Caco-2 (cell line): ENCODE results near the gene ERBB4. TPM values are rescaled to one million over a fixed set of nuclear protein-coding genes. Genes with fewer than 3 reads are reported as not detected.

Experiments used
- BruUV-seq: library from RNA; stranded (reverse); fragments of 400-500 nt; replicated peaks from 2 replicates; lab custom pipeline; 2021; lab: Mats Ljungman, UMichigan
- CTCF ChIA-PET: fragments of 300-600 bp; sonication (Branson Sonifier 250); formaldehyde crosslinking; loops from one replicate; lab custom pipeline; 2022; ENCODE audit warnings: antibody characterized with exemption; lab: Charles Lee
- POLR2A ChIA-PET: fragments of 300-600 bp; sonication (Branson Sonifier 250); formaldehyde crosslinking; loops from one replicate; lab custom pipeline; 2022; ENCODE audit warnings: antibody characterized with exemption; lab: Charles Lee
- DNase-seq, 2 experiments: peaks; one replicate each; pipeline versions ENCODE4 v3.0.0 to v3.0.0-alpha.2; 2020 to 2022
- H3K27me3 ChIP-seq: replicated peaks from 2 replicates; pipeline ENCODE4 v1.6.0; 2011; ENCODE audit warnings: low read length; ENCODE audit not compliant: control insufficient read depth, insufficient read depth
- H3K36me3 ChIP-seq: 2 replicates; pipeline ENCODE4 v1.5.1; 2011; ENCODE audit warnings: low read length; ENCODE audit not compliant: control insufficient read depth, insufficient read depth
- H3K4me1 ChIP-seq: fragments of 250-450 bp; sonication (Bioruptor Pico); 2 replicates; pipeline ENCODE4 v1.5.1; 2020; ENCODE audit warnings: mild to moderate bottlenecking
- H3K4me3 ChIP-seq: 2 replicates; pipeline ENCODE4 v1.5.1; 2011; ENCODE audit warnings: low read depth, mild to moderate bottlenecking, control low read depth, low read length
- H3K9me3 ChIP-seq: fragments of 250-450 bp; sonication (Bioruptor Pico); 2 replicates; pipeline ENCODE4 v1.5.1; 2020; ENCODE audit warnings: mild to moderate bottlenecking, moderate library complexity
- H3K27ac Mint-ChIP-seq: one replicate; pipeline ENCODE4 v1.8.0; 2022; ENCODE audit warnings: mixed read lengths; ENCODE audit not compliant: unreplicated experiment
- H3K27me3 Mint-ChIP-seq: one replicate; pipeline ENCODE4 v1.8.0; 2022; ENCODE audit warnings: mixed read lengths; ENCODE audit not compliant: insufficient read depth, unreplicated experiment
- H3K36me3 Mint-ChIP-seq: one replicate; pipeline ENCODE4 v1.8.0; 2022; ENCODE audit warnings: mild to moderate bottlenecking, mixed read lengths; ENCODE audit not compliant: insufficient read depth, unreplicated experiment
- H3K4me1 Mint-ChIP-seq: one replicate; pipeline ENCODE4 v1.8.0; 2022; ENCODE audit warnings: low read depth, mixed read lengths; ENCODE audit not compliant: unreplicated experiment
- H3K4me3 Mint-ChIP-seq: one replicate; pipeline ENCODE4 v1.8.0; 2022; ENCODE audit warnings: mild to moderate bottlenecking, moderate library complexity, mixed read lengths; ENCODE audit not compliant: unreplicated experiment
- H3K9me3 Mint-ChIP-seq: one replicate; pipeline ENCODE4 v1.8.0; 2022; ENCODE audit warnings: mixed read lengths; ENCODE audit not compliant: unreplicated experiment
- CTCF ChIP-seq, 2 experiments: fragments of 200-600 bp in 1 of 2; IDR thresholded peaks; 1 replicate in 1 of 2; 2 replicates in 1 of 2; pipeline versions ENCODE4 v1.5.1 to v1.8.0; 2011 to 2022; ENCODE audit warnings: antibody characterized with exemption in 1 of 2, control low read depth in 1 of 2, inconsistent platforms in 1 of 2, low read depth in 1 of 2, low read length in 1 of 2, mild to moderate bottlenecking in 1 of 2, moderate library complexity in 1 of 2; ENCODE audit not compliant: insufficient read depth in 1 of 2, severe bottlenecking in 1 of 2, unreplicated experiment in 1 of 2
- intact Hi-C: fragments of 100-400 bp; cut with micrococcal nuclease; formaldehyde crosslinking; loops from one replicate; pipeline ENCODE4 v1.10.0; 2022; ENCODE audit not compliant: unreplicated experiment
- total RNA-seq: library from RNA; stranded (reverse); gene quantifications from 2 replicates; pipeline ENCODE4 v1.2.3, GENCODE V29; 2022

ERBB4 gene
- total RNA-seq, 1 experiment from 2014 or later, result not detected

GRCh38 chr2:212414767-212415211 is 123.8 kb downstream of the ERBB4 start:
- BruUV-seq, result no TSS peak
- Histone ChIP-seq H3K36me3 (no peaks in the 10 kb centered on the region), H3K4me1 (no peaks in the 10 kb centered on the region), H3K27me3 (no peaks in the 10 kb centered on the region), H3K9me3 (no peaks in the 10 kb centered on the region), H3K4me3 (no peak overlapping the region)
- H3K4me3 Mint-ChIP-seq, result no peak overlapping the region
- ChIA-PET POLR2A (no interaction called here), CTCF (no interaction called here)
- H3K36me3 Mint-ChIP-seq, result no peaks in the 10 kb centered on the region
- no peaks in the 10 kb centered on the region for H3K9me3 Mint-ChIP-seq
- intact Hi-C loops, result no loop called here
- H3K4me1 Mint-ChIP-seq, result no peaks in the 10 kb centered on the region
- no peaks in the 10 kb centered on the region for H3K27me3 Mint-ChIP-seq
- H3K27ac Mint-ChIP-seq, result no peak overlapping the region
- TF ChIP-seq CTCF (IDR thresholded peaks at IDR 0.05; ENCODE audit: insufficient read depth in 1 of 2, low read depth in 1 of 2, low read length in 1 of 2, severe bottlenecking in 1 of 2, unreplicated experiment in 1 of 2), result no peak
- DNase-seq, result no peak

GRCh38 chr2:212409560-212409959 is 129.0 kb downstream of the ERBB4 start:
- CTCF ChIA-PET, result interaction anchor here (1.0 kb wide), 1 partner anchor 158 kb away, joined by 3 read pairs; no protein-coding TSS in a partner anchor
- Mint-ChIP-seq H3K9me3 (no peaks in the 10 kb centered on the region), H3K27ac (no peak overlapping the region), H3K4me3 (no peak overlapping the region), H3K27me3 (no peaks in the 10 kb centered on the region), H3K4me1 (no peaks in the 10 kb centered on the region), H3K36me3 (no peaks in the 10 kb centered on the region)
- Histone ChIP-seq H3K9me3 (no peaks in the 10 kb centered on the region), H3K27me3 (no peaks in the 10 kb centered on the region), H3K36me3 (no peaks in the 10 kb centered on the region), H3K4me3 (no peak overlapping the region), H3K4me1 (no peaks in the 10 kb centered on the region)
- POLR2A ChIA-PET, result no interaction called here
- intact Hi-C loops, result loop anchor here (10.0 kb wide), 1 partner anchor 115 kb away; no protein-coding TSS in a partner anchor
- BruUV-seq, result no TSS peak
- no peak for DNase-seq
- no peak for TF ChIP-seq CTCF (IDR thresholded peaks at IDR 0.05; ENCODE audit: insufficient read depth in 1 of 2, low read depth in 1 of 2, low read length in 1 of 2, severe bottlenecking in 1 of 2, unreplicated experiment in 1 of 2)

DNA sequence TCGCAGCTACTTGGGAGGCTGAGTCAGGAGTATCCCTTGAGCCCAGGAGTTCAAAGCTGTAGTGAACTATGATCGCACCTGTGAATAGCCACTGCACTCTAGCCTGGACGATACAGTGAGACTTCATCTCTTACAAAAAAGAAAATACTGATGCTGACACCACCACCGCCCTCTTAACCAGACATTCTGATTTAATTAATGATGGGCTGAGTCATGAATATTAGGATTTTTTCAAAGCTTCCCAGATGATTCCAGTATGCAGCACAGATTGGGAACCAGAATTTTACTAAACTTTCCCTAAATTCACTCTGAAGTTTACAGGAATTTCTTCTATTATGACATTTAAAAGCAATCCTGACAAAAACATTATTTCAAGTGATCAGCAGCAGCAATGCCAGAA is 130.1 kb downstream of the ERBB4 start:
- DNase-seq, result no peak
- ChIA-PET POLR2A (no interaction called here), CTCF (interaction anchor here (1.0 kb wide), 1 partner anchor 159 kb away, joined by 3 read pairs; no protein-coding TSS in a partner anchor)
- no peaks in the 10 kb centered on the region for H3K4me1 Mint-ChIP-seq
- H3K27ac Mint-ChIP-seq, result no peak overlapping the region
- Histone ChIP-seq H3K4me1 (no peaks in the 10 kb centered on the region), H3K9me3 (no peaks in the 10 kb centered on the region), H3K4me3 (no peak overlapping the region), H3K36me3 (no peaks in the 10 kb centered on the region), H3K27me3 (no peaks in the 10 kb centered on the region)
- no peak for TF ChIP-seq CTCF (IDR thresholded peaks at IDR 0.05; ENCODE audit: insufficient read depth in 1 of 2, low read depth in 1 of 2, low read length in 1 of 2, severe bottlenecking in 1 of 2, unreplicated experiment in 1 of 2)
- H3K4me3 Mint-ChIP-seq, result no peak overlapping the region
- intact Hi-C loops, result loop anchor here (10.0 kb wide), 1 partner anchor 116 kb away; no protein-coding TSS in a partner anchor
- H3K27me3 Mint-ChIP-seq, result no peaks in the 10 kb centered on the region
- BruUV-seq, result no TSS peak
- H3K36me3 Mint-ChIP-seq, result no peaks in the 10 kb centered on the region
- no peaks in the 10 kb centered on the region for H3K9me3 Mint-ChIP-seq
